ENCODE results near the gene TUBA4A.
A peak's percentile ranks its signal among the peaks of the same experiment; 100 is the strongest.
"Not testable (repeated sequence)": the region's sequence is repeated elsewhere in the genome, so short reads cannot be mapped to it uniquely, and the experiment has no call there.

The TUBA4A gene

GRCh38 chr2:219253753-219254589 lies at the start of gene TUBA4A:
TSS of gene TUBA4A (minus strand) at chr2:219253918. CDS start at chr2:219253858, 60 bp downstream.
- peak; percentile 47 for DNase-seq

- DNase-seq: no peak
These were observed 48.8 kb upstream of the TUBA4A start for GRCh38 chr2:219302412-219302968.

- no peak for DNase-seq
These were observed 46.3 kb upstream of the TUBA4A start for GRCh38 chr2:219300022-219300421.

- no peak for DNase-seq
These were observed 45.6 kb upstream of the TUBA4A start for GRCh38 chr2:219299372-219299760.

- DNase-seq: peak; percentile 34
These were observed 45.1 kb upstream of the TUBA4A start for GRCh38 chr2:219298759-219299371.

- no peak for DNase-seq
These were observed 44.2 kb upstream of the TUBA4A start for GRCh38 chr2:219297766-219298456.

- no peak for DNase-seq
These were observed 43.1 kb upstream of the TUBA4A start for GRCh38 chr2:219296631-219297391.

GRCh38 chr2:219296142-219296541 lies 42.4 kb upstream of the TUBA4A start:
- DNase-seq: no peak

GRCh38 chr2:219294356-219295351 lies 40.9 kb upstream of the TUBA4A start:
- no peak for DNase-seq

GRCh38 chr2:219293736-219294231 lies 40.1 kb upstream of the TUBA4A start:
- DNase-seq: no peak

GRCh38 chr2:219292616-219293015 lies 38.9 kb upstream of the TUBA4A start:
- DNase-seq: no peak

GRCh38 chr2:219291910-219292490 lies 38.3 kb upstream of the TUBA4A start:
- no peak for DNase-seq

GRCh38 chr2:219291394-219291793 lies 37.7 kb upstream of the TUBA4A start:
- no peak for DNase-seq

GRCh38 chr2:219290381-219291171 lies 36.9 kb upstream of the TUBA4A start:
- no peak for DNase-seq

GRCh38 chr2:219289537-219290361 lies 36.0 kb upstream of the TUBA4A start:
- peak; percentile 67 for DNase-seq

GRCh38 chr2:219289195-219289536 lies 35.4 kb upstream of the TUBA4A start:
- DNase-seq: no peak

- DNase-seq: no peak
These were observed 34.0 kb upstream of the TUBA4A start for GRCh38 chr2:219287580-219288265.

GRCh38 chr2:219287116-219287440 lies 33.4 kb upstream of the TUBA4A start:
- not testable (repeated sequence) for DNase-seq
